ENCODE data around the gene METTL3. TPM values are rescaled to one million over a fixed set of nuclear protein-coding genes. Genes with fewer than 3 reads are reported as not detected.
A peak's percentile ranks its signal among the peaks of the same experiment; 100 is the strongest.

METTL3 gene
- polyA plus RNA-seq, 1 donor: 43.7 TPM

DNA sequence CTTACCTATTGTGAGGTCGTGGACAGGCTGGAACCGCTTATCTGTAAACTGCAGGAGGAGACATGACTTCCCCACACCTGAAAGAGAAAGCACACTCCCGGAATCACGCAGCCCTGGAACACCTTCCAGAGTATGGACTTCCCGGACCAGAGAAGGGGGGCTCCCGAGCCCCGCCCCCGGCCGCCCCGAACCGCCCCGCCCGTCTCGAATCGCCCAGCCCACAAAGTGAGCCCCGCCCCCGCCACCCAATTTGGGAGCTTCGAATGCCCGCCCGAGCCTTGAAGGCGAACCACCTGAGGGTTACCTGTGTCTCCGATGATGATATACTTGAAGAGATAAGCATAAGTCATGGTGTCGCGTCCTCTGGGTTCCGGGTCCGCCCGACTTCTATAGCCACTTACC, 34.6 kb downstream of the METTL3 start:
- no peak for DNase-seq

DNA sequence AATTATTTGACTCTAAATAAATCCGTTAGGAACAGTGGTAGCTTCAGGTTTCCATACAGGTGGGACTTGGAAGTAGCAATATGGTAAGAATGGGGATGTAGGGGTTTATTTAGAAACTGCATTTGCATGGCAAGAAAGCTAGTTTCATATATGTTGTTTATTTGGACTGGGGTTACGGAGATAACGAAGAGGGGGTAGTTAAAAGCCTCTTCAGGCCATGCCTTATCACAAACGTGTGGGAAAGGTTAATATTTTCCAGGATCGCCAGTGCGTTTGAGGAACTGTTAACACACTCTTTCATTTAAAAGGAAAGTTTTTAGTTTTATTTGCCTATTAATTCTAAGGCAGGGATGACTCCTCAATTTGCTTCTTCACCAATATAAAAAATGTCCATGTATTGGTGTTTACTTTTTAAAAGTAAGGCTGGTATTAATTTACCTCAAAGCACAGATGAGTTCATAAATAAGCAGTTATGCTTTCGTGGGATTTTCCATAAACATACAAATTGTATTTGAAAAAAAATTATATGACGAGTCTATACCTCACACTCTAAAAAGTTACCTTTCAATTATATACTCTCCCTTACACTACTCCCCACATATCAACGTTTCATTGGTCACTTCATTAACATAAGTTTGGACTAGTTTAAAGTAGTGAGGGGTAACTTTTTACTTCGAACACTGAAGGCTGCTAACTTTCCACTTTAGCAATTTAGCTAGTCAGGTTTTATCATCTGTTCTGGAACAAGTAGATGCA, 35.2 kb downstream of the METTL3 start:
- no peak for DNase-seq

DNA sequence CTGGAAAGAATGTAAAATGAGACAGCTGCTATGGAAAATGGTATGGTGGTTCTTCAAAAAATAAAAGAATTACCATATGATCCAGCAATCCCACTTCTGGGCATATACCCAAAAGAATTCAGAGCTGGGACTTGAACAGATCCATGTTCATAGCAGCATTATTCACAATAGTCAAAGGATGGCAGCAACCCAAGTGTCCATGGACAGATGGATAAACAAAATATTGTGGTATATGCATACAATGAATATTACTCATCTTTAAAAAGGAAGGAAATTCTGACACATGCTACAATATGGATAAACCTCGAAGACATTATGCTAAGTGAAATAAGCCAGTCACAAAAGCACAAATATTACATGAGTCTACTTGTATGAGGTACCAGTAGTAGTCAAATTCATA, 43.5 kb downstream of the METTL3 start:
- DNase-seq: no peak

DNA sequence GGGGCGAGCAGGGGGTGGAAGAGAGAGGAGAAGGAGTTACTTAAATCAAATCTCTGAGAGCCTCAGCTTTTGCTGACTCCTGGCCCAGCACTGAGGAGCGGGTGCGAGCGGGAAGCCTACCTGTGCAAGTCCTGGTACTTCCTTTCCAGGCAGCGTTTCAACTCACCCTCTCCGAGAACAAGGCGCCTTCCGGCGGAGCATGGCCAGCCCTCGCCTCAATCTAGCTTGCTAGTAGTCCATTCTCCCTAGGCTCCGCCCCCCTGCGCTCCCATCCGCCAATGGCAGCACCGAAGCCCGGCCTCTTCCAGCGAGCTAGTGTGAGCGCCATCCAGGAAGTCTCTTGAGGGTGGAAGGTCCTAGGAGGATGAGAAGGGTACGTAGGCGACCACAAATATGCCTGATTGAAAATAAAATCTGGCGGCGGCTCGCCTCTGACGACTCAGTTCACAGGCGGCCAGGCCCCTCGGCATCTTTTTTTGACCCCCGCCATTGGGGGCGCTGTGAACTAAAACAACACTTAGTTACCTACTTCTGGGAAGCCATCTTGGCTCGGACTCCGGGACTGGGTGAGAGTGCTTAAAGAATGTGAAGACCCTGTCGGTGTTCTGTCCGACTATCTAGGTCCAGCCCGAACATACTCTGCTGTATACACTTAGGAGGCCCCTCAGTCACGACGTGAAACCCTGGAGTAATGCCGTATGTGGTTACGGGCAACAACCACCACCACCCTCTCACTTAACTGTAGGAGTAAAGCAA, 55.0 kb downstream of the METTL3 start, which contains the start of gene CHD8:
CHD8 (minus strand) TSS at position 212 of the 756 bp plus-strand sequence. CDS start 24,480 bp downstream, outside the sequence.
- DNase-seq: peak; percentile 99

DNA sequence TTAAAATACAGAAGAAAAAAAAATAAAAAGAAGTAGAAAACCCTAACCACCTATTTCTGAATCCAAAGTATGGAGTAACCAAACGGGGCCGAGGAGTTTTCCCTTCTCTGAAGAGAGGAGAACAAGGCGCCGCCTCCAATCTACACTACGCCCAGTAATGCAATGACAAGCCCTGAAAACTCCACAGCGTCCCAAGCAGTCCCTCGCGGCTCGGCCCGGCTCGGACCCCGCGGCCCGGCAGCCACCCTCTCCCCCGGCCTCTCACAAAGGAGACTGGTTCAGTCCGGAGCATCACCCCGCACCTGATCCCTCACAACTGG, 55.6 kb downstream of the METTL3 start:
- no peak for DNase-seq

DNA sequence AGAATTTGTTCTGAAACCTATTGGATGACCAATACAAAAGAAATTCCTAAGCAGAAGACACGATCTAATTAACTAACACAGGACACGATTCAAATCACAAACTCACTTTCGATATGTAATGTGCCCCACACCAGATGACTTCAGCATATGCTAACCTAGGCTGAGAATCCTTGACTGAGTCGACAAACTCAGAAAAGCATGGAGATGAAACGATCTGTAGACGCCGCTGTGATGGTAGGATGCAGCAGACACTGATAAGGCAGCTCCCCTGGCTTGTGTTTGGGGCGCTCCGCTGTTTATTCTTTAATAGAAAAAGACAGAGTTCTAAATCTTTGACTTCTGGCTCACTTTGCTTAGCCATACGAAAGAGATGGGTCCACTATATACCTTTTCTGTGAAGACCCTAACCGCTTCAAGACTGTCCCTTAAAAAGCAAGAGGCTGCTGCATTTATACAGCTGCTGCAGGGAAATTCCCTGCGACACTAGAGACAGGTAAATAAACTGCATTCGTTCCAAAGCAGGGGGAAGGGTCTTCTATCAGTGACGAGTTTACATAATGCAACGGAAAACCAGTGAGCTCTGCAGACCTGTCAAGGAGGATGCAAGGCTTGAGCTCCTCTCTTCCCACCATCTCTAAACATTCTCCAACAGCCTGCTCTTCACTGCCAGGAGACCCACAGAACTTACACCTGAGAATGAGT, 56.1 kb downstream of the METTL3 start:
- DNase-seq: no peak

DNA sequence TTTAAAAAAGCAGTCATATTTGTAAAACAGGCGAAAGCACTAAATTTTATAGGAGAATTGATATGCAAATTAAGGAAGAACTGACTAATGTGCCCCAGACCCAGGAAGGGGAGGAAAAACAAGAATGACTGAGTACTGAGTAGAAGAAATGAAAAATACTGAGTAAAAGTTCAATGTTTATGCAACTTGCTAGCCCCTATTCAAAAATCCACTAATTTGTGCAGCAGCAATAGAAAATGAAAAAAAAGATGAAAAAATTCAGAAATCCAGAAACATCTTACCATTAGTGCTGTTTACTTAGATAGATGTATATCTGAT, 61.3 kb downstream of the METTL3 start:
- no peak for DNase-seq

Other genes with a start within 250 kb of the METTL3 start
- gene HNRNPC, start 241.9 kb downstream of the METTL3 start, polyA plus RNA-seq (ENCODE audit: insufficient read length): 398 TPM
- 1.2 TPM for gene RPGRIP1, start 231.3 kb downstream of the METTL3 start, polyA plus RNA-seq (ENCODE audit: insufficient read length)
- 68.4 TPM for gene SUPT16H, start 127.3 kb downstream of the METTL3 start, polyA plus RNA-seq (ENCODE audit: insufficient read length)
- 44.8 TPM for gene CHD8, start 55.2 kb downstream of the METTL3 start, polyA plus RNA-seq (ENCODE audit: insufficient read length)
- 21.8 TPM for gene RAB2B, start 34.4 kb downstream of the METTL3 start, polyA plus RNA-seq (ENCODE audit: insufficient read length)
- gene TOX4, start 34.1 kb downstream of the METTL3 start, polyA plus RNA-seq (ENCODE audit: insufficient read length): 47.0 TPM
- gene SALL2, start 15.0 kb upstream of the METTL3 start, polyA plus RNA-seq (ENCODE audit: insufficient read length): 11.9 TPM
- not detected for gene OR10G3, start 68.7 kb upstream of the METTL3 start, polyA plus RNA-seq (ENCODE audit: insufficient read length)
- not detected for gene OR10G2, start 123.6 kb upstream of the METTL3 start, polyA plus RNA-seq (ENCODE audit: insufficient read length)
- not detected for gene OR4E2, start 142.5 kb upstream of the METTL3 start, polyA plus RNA-seq (ENCODE audit: insufficient read length)
- gene OR4E1, start 162.5 kb upstream of the METTL3 start, polyA plus RNA-seq (ENCODE audit: insufficient read length): not detected

All from hindlimb muscle (tissue), 1 donor.